Raji (cell line): Measurements from ENCODE around the gene KIAA1671.

Experiments used
- POLR2A ChIP-seq: IDR thresholded peaks from 2 replicates; pipeline ENCODE4 v1.6.1; 2011; ENCODE audit warnings: low read depth, low read length, control low read depth; ENCODE audit not compliant: insufficient read depth

The KIAA1671 gene

DNA sequence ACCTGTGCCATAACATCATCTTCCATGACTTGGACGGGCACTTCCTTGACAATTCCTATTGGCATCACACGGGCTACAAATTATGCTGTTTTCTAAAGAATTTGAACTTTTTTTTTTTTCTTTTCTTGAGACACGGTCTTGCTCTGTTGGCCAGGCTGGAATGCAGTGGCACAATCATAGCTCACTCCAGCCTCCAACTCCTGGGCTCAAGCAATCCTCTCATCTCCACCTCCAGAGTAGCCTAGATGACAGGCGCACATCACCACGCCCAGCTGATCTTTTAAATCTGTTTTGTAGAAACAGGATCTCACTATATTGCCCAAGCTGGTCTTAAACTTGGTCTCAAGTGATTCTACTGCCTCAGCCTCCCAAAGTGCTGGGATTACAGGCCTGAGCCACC lies 243.8 kb downstream of the KIAA1671 start:
- TF ChIP-seq POLR2A: no peak

DNA sequence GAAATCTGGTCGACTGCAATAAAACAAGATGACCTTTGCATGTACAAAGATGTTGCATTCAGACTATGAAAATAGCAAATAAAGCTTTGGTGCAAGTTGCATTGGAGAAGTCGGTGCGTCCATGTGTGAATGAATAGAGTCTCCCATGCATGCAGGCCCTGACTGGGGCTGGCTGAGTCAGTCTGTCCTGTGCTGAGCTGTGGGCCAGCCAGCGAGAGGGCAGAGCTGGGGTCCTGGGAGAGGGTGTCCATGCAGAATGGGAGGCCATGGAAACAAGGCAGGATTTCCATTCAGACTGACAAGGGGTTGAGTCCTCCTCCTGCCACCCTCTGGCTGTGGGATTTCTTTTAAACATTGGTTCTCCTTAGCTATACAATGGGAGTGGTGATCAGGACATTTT lies 244.8 kb downstream of the KIAA1671 start:
- TF ChIP-seq POLR2A: no peak

DNA sequence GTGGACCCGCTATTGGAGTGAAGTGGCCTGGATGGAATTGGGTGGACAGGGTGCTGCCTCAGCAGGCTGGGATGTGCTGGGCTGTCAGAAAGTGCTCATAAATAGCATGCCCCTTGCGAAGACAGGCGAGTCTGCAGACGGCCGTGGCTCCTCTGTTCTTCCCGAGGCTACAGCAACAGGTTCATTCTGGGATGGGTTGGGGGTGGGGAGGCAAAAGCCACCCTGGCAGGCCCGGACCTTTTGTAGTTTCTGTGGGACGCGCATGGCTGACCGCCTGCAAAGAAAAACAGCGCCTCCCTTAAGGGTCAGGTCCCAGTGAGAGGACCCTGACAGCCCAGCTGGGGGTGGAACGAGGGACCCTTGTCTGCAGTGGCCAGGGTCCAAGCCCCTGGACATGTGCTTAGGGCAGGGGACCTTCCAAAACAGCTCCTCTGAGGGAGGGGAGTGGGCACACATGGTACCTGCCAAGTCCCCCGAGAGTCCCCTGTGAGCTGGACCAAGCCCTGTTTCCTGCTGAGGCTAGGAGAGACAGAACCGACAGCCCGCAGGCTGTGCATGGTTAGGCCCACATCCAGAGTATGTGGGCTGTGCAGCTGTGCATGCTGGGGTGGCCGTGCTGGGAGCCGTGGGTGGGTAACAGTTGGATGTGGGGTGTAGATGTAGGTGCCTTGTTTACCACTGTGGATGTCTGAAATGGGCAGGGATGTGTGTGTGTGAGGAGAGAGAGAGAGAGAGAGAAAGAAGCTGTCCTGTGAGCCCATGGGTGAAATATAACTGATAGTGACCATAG lies 247.4 kb downstream of the KIAA1671 start, which contains the start of gene CRYBB3:
TSS of gene CRYBB3 (plus strand) at position 128 of the 790 bp plus-strand sequence. CDS start 1,539 bp downstream, outside the sequence.
- TF ChIP-seq POLR2A: no peak

DNA sequence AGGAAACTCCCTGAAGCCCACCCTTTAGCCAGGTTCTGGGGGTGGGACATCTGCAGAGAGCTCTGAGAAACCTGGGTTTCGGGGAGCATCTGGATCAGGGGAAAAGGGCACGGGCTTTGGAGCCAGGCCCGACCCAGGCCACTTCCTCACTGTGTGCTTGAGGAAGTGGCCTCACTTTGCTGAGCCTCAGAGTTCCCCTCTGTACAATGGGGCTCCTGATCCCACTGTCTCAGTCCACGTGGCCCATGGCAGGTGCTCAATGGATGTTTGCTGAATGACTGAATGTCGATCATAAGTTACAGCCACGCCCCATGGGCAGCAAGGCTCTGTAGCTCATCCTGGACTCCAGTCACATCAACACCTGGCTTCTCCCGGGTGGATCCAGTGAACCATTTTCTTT lies 248.5 kb downstream of the KIAA1671 start:
- no peak for TF ChIP-seq POLR2A

DNA sequence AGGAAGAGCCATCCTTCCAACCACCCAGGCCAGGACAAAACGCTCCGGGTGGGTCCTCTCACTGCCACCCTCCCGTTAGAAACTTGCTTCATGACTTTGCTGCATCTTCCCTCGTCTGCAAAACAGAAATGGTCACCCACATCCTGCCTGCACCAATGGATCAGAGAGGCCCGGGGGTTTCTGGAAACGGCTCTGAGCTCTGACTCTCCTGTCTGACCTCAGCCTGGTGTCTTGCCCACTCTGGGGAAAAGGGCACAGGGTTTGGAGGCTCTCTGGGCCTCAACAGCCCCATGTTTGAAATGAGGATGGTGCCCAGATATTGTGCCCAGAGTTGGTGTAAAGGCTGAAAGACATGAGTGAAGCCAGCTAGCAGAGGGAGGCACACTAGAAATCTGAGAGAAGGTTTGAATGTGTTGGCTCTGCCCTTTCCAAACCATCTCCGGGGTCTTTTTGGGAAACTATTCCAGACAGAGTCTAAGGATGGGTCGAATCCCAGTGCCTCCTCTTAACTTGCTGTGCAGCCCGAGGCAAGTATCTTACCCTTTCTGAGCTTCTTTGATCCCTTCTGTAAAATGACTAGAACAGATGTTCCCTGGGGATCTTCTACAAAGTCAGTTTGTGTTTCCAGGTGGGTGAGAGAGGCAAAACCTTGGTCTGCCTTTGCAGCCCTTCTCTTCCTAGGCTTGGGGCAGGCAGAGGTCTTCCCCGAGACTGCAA lies 249.2 kb downstream of the KIAA1671 start:
- TF ChIP-seq POLR2A: no peak

DNA sequence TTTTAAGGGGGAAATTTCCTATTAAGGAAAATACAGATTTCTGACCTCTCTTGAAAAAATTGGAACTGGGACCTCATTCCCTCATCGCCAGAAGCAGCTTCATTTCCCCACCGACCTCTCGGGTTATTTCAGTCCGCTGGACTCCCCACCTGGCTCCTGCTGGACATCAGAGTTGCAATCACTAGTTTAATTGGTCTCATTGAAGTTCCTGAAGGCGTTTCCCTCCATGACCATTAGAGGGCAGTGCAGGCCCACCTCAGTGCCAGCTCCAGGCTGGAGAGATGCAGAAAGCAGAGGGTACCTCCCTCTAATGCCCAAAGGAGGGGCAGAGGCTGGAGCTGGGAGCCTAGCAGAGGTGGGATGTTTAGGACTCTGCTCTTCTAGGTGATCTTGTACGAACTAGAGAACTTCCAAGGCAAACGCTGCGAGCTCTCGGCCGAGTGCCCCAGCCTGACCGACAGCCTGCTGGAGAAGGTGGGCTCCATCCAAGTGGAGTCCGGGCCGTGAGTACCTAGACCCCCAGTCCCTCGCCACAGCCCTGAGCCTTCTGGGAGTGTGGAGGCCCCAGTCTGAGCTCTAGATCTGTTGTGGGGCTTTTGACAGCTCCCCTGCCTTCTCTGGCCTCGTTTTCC lies 249.9 kb downstream of the KIAA1671 start:
- TF ChIP-seq POLR2A: no peak

DNA sequence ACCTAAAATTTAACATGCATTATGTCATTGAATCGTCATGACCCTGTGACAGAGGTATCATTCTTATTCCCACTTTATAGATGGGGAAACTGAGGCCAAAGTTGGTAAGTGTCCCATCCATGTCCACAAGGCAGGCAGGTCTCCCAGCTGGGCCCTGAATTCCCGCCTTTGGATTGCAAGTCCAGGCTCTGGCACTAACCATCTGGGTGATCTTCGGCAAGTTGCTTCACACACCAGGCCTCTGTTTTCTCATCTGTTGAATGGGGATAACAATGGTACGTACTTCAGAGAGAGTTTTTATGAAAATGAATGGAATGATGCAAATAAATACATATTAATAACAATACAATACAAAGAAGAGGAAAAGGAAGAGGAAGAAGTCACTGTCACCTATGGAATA lies 250.6 kb downstream of the KIAA1671 start:
- TF ChIP-seq POLR2A: no peak

DNA sequence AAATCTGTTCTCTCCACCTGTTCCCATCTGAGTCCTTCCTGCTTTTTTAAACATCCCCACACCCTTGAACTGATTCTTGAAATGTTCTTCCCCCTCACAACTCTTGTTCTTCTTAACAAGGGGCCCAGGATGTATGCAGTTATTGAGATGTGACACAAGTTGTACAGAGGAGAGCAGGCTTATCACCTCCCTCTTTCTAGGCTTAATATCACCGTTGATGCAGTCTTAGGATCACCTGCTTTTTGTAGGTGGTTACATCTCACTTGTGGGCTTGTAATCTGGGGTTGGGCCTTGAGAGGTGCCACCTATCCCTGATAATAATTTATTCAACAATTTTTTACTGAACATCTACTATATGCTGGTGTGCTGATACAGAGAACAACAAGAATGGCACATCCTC lies 253.3 kb downstream of the KIAA1671 start:
- no peak for TF ChIP-seq POLR2A

DNA sequence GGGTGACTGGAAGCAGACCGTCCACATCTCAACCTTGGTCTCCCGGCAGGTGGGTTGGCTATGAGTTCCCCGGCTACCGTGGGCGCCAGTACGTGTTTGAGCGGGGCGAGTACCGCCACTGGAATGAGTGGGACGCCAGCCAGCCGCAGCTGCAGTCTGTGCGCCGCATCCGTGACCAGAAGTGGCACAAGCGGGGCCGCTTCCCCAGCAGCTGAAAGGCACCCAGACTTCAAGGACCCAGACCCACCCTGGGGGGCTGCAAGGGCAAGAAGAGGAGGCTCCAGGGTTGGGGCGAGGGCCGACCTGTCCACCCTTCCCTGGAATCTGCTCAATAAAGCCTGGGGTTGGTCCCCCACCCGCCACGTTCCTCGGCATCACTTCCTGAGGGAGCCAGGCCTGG lies 254.5 kb downstream of the KIAA1671 start:
- no peak for TF ChIP-seq POLR2A

DNA sequence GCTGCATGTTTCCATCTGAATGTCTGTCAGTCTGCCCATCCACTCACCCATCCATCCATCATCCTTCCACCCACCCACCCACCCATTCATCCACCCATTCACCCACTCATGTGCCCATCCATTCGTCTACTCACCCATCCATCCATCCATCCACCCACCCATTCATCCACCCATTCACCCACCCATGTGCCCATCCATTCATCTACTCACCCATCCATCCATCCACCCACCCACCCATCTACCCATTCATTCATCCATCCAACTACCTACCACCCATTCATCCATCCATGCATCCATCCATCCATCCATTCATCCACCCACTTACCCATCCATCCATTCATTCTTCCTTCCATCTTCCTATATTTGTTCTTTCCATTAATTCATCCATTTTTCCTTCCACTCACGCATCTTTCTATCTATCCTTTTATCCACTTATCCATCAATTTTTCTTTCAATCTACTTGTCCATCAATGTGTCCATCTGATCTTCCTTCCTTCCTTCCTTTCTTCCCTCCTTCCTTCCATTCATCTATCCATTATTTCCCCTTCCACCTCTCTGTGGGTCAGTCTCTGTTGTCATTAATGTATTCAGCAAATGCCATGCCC lies 255.1 kb downstream of the KIAA1671 start:
- no peak for TF ChIP-seq POLR2A

DNA sequence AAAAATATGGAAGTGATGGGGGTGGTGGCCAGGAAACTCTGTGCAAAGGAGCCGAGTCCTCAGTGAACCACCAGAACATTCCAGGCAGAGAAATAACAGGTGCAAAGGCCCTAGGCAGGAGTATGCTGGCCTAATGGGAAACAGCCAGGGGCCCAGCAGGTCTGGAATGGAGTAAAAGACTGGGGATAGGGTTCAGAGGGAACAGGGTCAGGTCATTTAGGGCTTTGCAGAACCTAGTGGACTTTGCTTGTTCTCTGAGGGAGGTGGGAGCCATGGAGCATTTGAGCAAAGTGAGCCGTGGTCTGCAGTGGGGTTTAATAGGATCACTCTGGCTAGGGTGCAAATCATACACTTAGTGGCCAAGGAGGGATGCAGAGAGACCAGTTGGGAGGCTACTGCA lies 255.8 kb downstream of the KIAA1671 start:
- no peak for TF ChIP-seq POLR2A

DNA sequence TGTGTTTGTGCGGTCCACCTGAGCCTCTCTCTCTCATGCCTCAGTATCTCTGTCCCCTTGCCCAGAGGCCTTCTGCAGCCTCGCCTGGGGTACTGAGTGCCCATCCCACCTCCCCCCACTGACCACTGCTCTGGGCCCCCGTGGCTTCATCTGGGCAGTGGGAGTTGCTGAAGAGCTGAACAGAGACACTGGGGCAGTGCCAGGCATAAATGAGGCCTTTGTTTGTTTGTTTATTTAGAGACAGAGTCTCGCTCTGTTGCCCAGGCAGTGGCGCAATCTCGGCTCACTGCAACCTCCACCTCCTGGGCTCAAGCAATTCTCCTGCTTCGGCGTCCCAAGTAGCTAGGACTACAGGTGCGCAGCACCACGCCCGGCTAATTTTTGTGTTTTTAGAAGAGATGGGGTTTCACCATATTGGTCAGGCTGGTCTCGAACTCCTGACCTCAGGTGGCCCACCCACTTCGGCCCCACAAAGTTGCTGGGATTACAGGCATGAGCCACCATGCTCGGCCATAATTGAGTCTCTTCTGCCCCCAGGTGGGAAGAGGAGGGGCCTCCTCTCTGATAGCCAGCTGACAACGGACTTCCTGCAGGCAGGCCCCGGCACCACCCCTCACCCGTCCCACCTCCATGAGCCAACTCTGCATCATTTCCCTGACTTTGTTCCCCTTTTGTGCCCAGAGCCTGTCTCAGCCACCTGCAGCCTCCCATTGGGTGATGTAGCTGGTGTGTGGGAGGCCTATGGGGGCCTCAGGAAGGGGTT lies 256.4 kb downstream of the KIAA1671 start:
- no peak for TF ChIP-seq POLR2A

DNA sequence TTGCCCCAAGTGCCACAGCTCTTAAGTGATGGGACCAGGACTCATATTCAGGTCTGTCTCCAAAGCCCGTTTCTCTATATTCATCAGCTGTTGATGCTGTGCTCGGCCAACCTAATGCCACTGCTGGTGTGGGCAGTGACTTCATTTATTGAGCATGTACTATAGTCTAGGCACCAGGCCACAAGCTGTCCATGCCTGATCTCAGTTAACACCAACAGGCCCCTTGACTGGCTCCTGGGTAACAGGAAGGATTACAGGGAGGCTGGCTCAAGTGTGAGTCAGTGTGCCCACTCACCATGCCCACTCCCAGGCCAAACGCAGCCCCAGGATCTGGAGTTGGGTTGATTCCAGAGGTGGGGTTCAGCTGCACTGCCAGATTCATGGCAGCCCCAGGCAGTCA lies 258.3 kb downstream of the KIAA1671 start:
- TF ChIP-seq POLR2A: no peak

DNA sequence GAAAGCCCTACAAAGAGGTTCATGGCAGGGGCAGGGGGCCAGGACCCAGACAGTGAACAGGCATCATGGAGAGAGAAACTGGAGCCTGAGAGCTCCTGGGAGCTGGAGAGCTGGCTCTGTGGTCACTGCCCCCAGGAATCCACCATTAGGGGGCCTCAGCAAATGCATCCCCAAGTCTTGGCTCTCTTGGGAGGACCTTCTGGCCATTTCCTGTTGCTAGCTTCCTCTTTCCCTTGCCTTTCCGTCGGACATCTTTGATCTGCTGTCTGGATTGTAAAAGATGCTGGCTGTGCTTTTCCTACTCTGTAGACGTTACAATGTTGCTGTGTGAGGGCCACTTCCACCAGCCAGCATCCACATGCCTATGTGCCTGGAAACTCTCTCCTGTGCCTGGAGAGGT lies 259.8 kb downstream of the KIAA1671 start:
- TF ChIP-seq POLR2A: no peak

DNA sequence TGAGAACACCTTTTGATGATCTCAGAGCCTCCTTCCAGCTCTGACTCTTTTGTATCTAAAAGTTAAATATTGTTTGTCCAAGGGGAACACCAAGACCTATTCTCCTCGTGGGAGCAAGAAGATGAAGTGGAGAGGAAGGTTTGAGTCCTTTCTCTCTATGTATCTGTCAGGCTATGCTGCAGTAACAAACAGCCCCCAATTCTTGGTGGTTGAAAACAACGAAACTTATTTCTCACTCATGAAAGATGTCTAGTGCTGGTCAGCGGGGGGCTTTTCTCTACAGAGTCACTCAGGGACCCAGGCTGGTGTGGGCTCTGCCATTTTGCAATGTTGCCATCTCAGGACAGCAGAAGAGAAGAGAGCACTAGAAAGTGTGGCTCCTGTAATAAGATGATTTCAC lies 260.7 kb downstream of the KIAA1671 start:
- TF ChIP-seq POLR2A: no peak
